Vagina (tissue), 2 donors: ENCODE measurements around the gene IL1RL1.

Source experiments
- POLR2AphosphoS5 ChIP-seq, 2 donors: sonication (generic); formaldehyde crosslinking; IDR thresholded peaks; one replicate each; pipeline ENCODE4 v1.9.0; 2017; ENCODE audit warnings: antibody characterized with exemption in 2 of 2, mild to moderate bottlenecking in 2 of 2, low read depth in 1 of 2; ENCODE audit not compliant: insufficient read depth in 1 of 2
- TF ChIP-seq, protein P1 (sequence below), 3 experiments: fragments of 450-650 bp in 2 of 3; fragments of 200-600 bp in 1 of 3; sonication (generic) in 1 of 3; IDR thresholded peaks; one replicate each; pipeline ENCODE4 v1.5.1; 2017 to 2019; ENCODE audit warnings: antibody characterized with exemption in 3 of 3, mild to moderate bottlenecking in 2 of 3, moderate library complexity in 2 of 3

GRCh38 chr2:102283996-102284395 lies 27.4 kb upstream of the IL1RL1 start:
- TF ChIP-seq POLR2AphosphoS5 (IDR thresholded peaks at IDR 0.05; ENCODE audit: insufficient read depth in 1 of 2, low read depth in 1 of 2): no peak
- TF ChIP-seq, protein P1, sequence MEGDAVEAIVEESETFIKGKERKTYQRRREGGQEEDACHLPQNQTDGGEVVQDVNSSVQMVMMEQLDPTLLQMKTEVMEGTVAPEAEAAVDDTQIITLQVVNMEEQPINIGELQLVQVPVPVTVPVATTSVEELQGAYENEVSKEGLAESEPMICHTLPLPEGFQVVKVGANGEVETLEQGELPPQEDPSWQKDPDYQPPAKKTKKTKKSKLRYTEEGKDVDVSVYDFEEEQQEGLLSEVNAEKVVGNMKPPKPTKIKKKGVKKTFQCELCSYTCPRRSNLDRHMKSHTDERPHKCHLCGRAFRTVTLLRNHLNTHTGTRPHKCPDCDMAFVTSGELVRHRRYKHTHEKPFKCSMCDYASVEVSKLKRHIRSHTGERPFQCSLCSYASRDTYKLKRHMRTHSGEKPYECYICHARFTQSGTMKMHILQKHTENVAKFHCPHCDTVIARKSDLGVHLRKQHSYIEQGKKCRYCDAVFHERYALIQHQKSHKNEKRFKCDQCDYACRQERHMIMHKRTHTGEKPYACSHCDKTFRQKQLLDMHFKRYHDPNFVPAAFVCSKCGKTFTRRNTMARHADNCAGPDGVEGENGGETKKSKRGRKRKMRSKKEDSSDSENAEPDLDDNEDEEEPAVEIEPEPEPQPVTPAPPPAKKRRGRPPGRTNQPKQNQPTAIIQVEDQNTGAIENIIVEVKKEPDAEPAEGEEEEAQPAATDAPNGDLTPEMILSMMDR (IDR thresholded peaks at IDR 0.05): no peak
